GM21367 (cell line): ENCODE data around the gene GPR135.

Experiments used
- ATAC-seq: cut with Tn5 transposase; IDR thresholded peaks from one replicate; pipeline ENCODE4 v1.9.1; 2021; ENCODE audit not compliant: unreplicated experiment

Gene GPR135

GRCh38 chr14:59424341-59425071 is 40.7 kb downstream of the GPR135 start:
- no peak for ATAC-seq

GRCh38 chr14:59422069-59422881 is 42.9 kb downstream of the GPR135 start:
- no peak for ATAC-seq

GRCh38 chr14:59419303-59419702 is 45.9 kb downstream of the GPR135 start:
- no peak for ATAC-seq

- ATAC-seq, result no peak
Measured at GRCh38 chr14:59417311-59417710, 47.9 kb downstream of the GPR135 start.

GRCh38 chr14:59415836-59416602 is 49.2 kb downstream of the GPR135 start:
- ATAC-seq, result no peak
